ENCODE results near the gene RAB33A. TPM values are rescaled to one million over a fixed set of nuclear protein-coding genes. Genes with fewer than 3 reads are reported as not detected.

Gene RAB33A
- total and polyA plus RNA-seq, 7 donors: 1.2 to 3.8 (median 1.3) TPM; not detected in 3

DNA sequence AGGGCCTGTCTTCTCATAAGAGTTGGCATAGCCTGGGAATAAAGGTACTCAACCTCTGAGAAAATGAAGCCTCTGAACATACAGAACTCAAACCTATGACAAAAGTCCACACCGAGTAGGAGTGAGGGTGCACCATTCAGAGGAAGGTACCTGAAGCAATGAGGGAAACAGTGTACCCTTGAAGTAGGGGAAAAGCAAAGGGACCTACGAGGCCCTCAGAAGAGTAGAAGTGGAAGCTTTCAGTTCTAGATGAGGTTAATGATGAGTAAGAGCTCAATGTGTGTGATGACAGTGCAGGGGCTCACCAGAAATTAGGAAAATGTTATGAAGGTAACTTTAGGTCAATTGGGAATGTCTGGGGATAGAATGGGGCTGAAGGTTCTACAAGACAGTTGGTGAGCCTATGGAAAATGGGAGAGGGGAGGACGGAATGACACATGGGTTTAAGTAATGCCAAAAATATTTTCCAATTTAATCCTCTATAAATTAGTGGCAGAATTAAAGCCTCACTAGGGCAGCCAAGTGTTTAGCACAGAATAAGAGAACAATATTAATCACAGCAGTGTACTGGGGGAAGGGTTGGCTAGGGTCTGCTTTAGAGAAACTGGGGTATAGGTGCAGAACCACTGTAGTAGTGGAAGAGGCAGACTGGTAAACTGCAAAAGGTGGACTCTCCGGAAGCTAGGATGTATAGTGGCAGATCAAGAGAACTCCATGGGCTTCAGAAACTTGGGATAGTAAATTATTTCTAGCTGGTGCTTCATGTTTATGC is 39.8 kb downstream of the RAB33A start:
- Histone ChIP-seq H3K4me1 (no peaks in the 10 kb centered on the region), H3K36me3 (peaks cover 0 to 23% (median 0%) of the 10 kb centered on the region in 4 donors), H3K9me3 (no peaks in the 10 kb centered on the region), H3K27ac (no peak overlapping the region), H3K27me3 (no peaks in the 10 kb centered on the region), H3K4me3 (no peak overlapping the region)
- 93% methylated on average over 4 of the region's 4 CpGs for WGBS, 2 donors
- TF ChIP-seq CTCF (IDR thresholded peaks at IDR 0.05) (no peak), POLR2AphosphoS5 (IDR thresholded peaks at IDR 0.05) (no peak), POLR2A (IDR thresholded peaks at IDR 0.05) (no peak), EP300 (IDR thresholded peaks at IDR 0.05) (no peak)
- DNase-seq: no peak
- intact Hi-C loops (cut with DNase I): no loop called here

- H3K27me3 ChIP-seq: no peaks in the 10 kb centered on the region
- 83 to 95% methylated on average over 1 of the region's 1 CpG for WGBS, 2 donors
- no peak overlapping the region for H3K27ac ChIP-seq
- H3K4me1 ChIP-seq: no peaks in the 10 kb centered on the region
- DNase-seq: no peak
- H3K4me3 ChIP-seq: no peak overlapping the region
- TF ChIP-seq CTCF (IDR thresholded peaks at IDR 0.05) (no peak), EP300 (IDR thresholded peaks at IDR 0.05) (no peak), POLR2A (IDR thresholded peaks at IDR 0.05) (no peak), POLR2AphosphoS5 (IDR thresholded peaks at IDR 0.05) (no peak)
- intact Hi-C loops (cut with DNase I): no loop called here
- H3K36me3 ChIP-seq: peaks cover 0 to 23% (median 0%) of the 10 kb centered on the region in 4 donors
- H3K9me3 ChIP-seq: no peaks in the 10 kb centered on the region
Measured at GRCh38 chrX:130212371-130212770, 40.6 kb downstream of the RAB33A start.

DNA sequence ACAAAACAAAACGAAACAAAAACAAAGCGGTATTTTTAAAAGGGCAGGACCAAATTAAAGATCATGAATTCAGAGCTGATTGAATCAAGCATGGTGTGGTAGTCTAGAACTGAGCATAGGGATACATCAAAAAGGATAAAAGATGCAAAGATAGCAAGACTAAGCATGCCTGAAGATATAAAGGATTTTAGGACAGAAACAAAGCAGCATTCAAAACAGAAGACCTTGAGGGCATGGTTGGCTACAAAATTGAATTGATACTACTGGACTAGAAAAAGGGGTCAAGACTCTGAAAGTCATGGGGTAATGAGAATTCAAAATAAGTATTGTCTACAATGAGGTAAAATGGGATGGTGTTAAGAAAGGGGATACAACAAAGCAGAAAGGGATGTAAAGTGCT is 41.6 kb downstream of the RAB33A start:
- H3K27me3 ChIP-seq: no peaks in the 10 kb centered on the region
- WGBS, 2 donors: 96% methylated on average over 2 of the region's 2 CpGs
- no peak overlapping the region for H3K27ac ChIP-seq
- intact Hi-C loops (cut with DNase I): no loop called here
- TF ChIP-seq POLR2A (IDR thresholded peaks at IDR 0.05) (no peak), CTCF (IDR thresholded peaks at IDR 0.05) (no peak), POLR2AphosphoS5 (IDR thresholded peaks at IDR 0.05) (no peak), EP300 (IDR thresholded peaks at IDR 0.05) (no peak)
- peaks cover 0 to 23% (median 0%) of the 10 kb centered on the region in 4 donors for H3K36me3 ChIP-seq
- H3K4me3 ChIP-seq: no peak overlapping the region
- H3K4me1 ChIP-seq: no peaks in the 10 kb centered on the region
- DNase-seq: no peak
- no peaks in the 10 kb centered on the region for H3K9me3 ChIP-seq

GRCh38 chrX:130216320-130216719 is 44.6 kb downstream of the RAB33A start:
- H3K9me3 ChIP-seq: no peaks in the 10 kb centered on the region
- no peak for TF ChIP-seq CTCF (IDR thresholded peaks at IDR 0.05)
- TF ChIP-seq EP300 (IDR thresholded peaks at IDR 0.05): no peak
- no peak for TF ChIP-seq POLR2A (IDR thresholded peaks at IDR 0.05)
- TF ChIP-seq POLR2AphosphoS5 (IDR thresholded peaks at IDR 0.05): no peak
- no peak for DNase-seq
- intact Hi-C loops (cut with DNase I): no loop called here
- H3K4me1 ChIP-seq: no peaks in the 10 kb centered on the region
- H3K27me3 ChIP-seq: no peaks in the 10 kb centered on the region
- no peak overlapping the region for H3K4me3 ChIP-seq
- H3K36me3 ChIP-seq: peaks cover 0 to 16% (median 0%) of the 10 kb centered on the region in 4 donors
- 86 to 88% methylated on average over 4 of the region's 4 CpGs for WGBS, 2 donors
- H3K27ac ChIP-seq: no peak overlapping the region
